Transverse colon (tissue), 4 donors: ENCODE measurements around the gene HMGCL. TPM values are rescaled to one million over a fixed set of nuclear protein-coding genes. Genes with fewer than 3 reads are reported as not detected.

Source experiments
- DNase-seq: peaks from one replicate; pipeline ENCODE4 v3.0.0-alpha.2; 2019
- H3K27ac ChIP-seq, 4 donors: fragments of 200-600 bp; sonication (generic); 2 replicates each; pipeline ENCODE4 v1.5.1; 2016 to 2018; ENCODE audit warnings: inconsistent platforms in 4 of 4
- H3K27me3 ChIP-seq: fragments of 200-600 bp; sonication (generic); 2 replicates; pipeline ENCODE4 v1.5.1; 2017; ENCODE audit warnings: inconsistent platforms
- H3K36me3 ChIP-seq, 4 donors: fragments of 200-600 bp; sonication (generic); 2 replicates each; pipeline ENCODE4 v1.5.1; 2017 to 2019; ENCODE audit warnings: inconsistent platforms in 4 of 4
- H3K4me1 ChIP-seq, 4 donors: fragments of 200-600 bp; sonication (generic); 2 replicates each; pipeline ENCODE4 v1.5.1; 2017 to 2020; ENCODE audit warnings: inconsistent platforms in 4 of 4
- H3K4me3 ChIP-seq, 4 donors: fragments of 200-600 bp; sonication (generic); 1 replicate in 1 of 4; 2 replicates in 3 of 4; pipeline versions ENCODE4 v1.5.1 to v1.6.1; 2017 to 2019; ENCODE audit warnings: inconsistent platforms in 4 of 4
- H3K9me3 ChIP-seq, 2 donors: fragments of 200-600 bp; sonication (generic); 2 replicates each; pipeline ENCODE4 v1.5.1; 2017 to 2019; ENCODE audit warnings: inconsistent platforms in 2 of 2
- EP300 ChIP-seq: sonication (generic); formaldehyde crosslinking; IDR thresholded peaks from one replicate; pipeline ENCODE4 v1.6.1; 2017; ENCODE audit warnings: antibody characterized with exemption, low read depth
- POLR2A ChIP-seq: fragments of 450-650 bp; IDR thresholded peaks from one replicate; pipeline ENCODE4 v1.6.1; 2016; ENCODE audit warnings: antibody characterized with exemption, mild to moderate bottlenecking, moderate library complexity
- POLR2AphosphoS5 ChIP-seq, 3 donors: sonication (generic); formaldehyde crosslinking; IDR thresholded peaks; one replicate each; pipeline ENCODE4 v1.6.1; 2016; ENCODE audit warnings: antibody characterized with exemption in 3 of 3
- WGBS, 2 donors: methylation state at CpG; one replicate each; pipeline ENCODE4 v1.1.5; 2018; ENCODE audit warnings: low coverage in 1 of 2; 5-methylcytosine and 5-hydroxymethylcytosine counted together
- in situ Hi-C, 4 donors: fragments of 200-750 bp; cut with MboI; loops; one replicate each; pipeline versions ENCODE4 v1.15.0 to v1.15.1; 2017; ENCODE audit warnings: low sequenced_read_pairs in 3 of 4, low pct_ligation_motif_present in 1 of 4, low pct_unique_long_range_greater_than_20kb in 1 of 4
- intact Hi-C: fragments of 100-400 bp; cut with DNase I; formaldehyde crosslinking; loops from one replicate; pipeline ENCODE4 v1.15.1; 2023; ENCODE audit warnings: low total_unique reads
- total RNA-seq, 4 donors: library from RNA; depleted of rRNA; stranded (reverse); fragments of >200 nt; gene quantifications; one replicate each; pipeline ENCODE4 v1.1.0, GENCODE V29; 2016
- TF ChIP-seq, protein P1 (sequence below), 5 experiments: fragments of 200-600 bp in 3 of 5; fragments of 450-650 bp in 2 of 5; sonication (generic) in 3 of 5; IDR thresholded peaks; 1 replicate in 2 of 5; 2 replicates in 3 of 5; pipeline ENCODE4 v1.5.1; 2016 to 2017; ENCODE audit warnings: antibody characterized with exemption in 5 of 5, inconsistent platforms in 3 of 5, mild to moderate bottlenecking in 2 of 5, moderate library complexity in 1 of 5

Gene HMGCL
- total RNA-seq, 4 donors from 2014 or later = 59.8 to 83.4 (median 60.7) TPM

DNA sequence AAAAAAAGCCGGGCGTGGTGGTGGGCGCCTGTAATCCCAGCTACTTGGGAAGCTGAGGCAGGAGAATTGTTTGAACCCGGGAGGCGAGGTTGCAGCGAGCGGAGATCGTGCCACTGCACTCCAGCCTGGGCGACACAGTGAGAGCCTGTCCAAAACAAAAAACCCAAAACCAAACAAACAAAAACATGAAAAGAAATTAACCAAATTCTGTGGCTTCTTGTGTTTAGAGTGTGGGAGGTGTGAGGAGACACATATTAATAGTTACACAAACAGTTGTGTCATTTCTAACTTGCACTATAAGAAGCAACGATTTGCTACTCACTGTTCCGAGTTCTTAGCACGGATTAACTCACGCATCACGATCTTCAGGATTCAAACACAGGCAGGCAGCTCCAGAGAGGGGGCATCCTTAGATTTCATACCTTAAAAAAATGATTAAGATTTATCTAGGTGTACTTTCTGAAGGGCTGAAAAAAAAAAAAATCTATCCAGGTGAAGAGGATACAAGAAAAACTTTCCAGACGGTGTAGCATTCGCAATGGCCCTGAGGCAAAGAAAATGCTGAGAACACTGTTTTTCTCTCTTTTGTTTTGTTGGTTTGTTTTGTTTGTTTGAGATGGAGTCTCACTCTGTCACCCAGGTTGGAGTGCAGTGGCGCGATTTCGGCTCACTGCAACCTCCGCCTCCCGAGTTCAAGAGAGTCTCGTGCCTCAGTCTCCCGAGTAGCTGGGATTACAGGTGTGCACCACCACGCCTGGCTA is 713 bp upstream of the HMGCL start:
- peak overlapping the region; percentile 19 to 91 (median 90) for H3K4me3 ChIP-seq
- WGBS, 2 donors = 65 to 72% methylated on average over 7 to 23 of the region's 24 CpGs
- peaks cover 0 to 14% (median 7%) of the 10 kb centered on the region in 4 donors for H3K4me1 ChIP-seq
- DNase-seq = no peak
- H3K27ac ChIP-seq = peak overlapping the region; percentile 90 to 96 (median 93)
- intact Hi-C loops (loop anchor here (1.0 kb wide), 1 partner anchor 37 kb away; no protein-coding TSS in a partner anchor), in situ Hi-C loops (no loop called here)
- TF ChIP-seq POLR2A = no peak
- no peak for TF ChIP-seq EP300
- TF ChIP-seq, protein P1, sequence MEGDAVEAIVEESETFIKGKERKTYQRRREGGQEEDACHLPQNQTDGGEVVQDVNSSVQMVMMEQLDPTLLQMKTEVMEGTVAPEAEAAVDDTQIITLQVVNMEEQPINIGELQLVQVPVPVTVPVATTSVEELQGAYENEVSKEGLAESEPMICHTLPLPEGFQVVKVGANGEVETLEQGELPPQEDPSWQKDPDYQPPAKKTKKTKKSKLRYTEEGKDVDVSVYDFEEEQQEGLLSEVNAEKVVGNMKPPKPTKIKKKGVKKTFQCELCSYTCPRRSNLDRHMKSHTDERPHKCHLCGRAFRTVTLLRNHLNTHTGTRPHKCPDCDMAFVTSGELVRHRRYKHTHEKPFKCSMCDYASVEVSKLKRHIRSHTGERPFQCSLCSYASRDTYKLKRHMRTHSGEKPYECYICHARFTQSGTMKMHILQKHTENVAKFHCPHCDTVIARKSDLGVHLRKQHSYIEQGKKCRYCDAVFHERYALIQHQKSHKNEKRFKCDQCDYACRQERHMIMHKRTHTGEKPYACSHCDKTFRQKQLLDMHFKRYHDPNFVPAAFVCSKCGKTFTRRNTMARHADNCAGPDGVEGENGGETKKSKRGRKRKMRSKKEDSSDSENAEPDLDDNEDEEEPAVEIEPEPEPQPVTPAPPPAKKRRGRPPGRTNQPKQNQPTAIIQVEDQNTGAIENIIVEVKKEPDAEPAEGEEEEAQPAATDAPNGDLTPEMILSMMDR (IDR thresholded peaks at IDR 0.05) = no peak
- no peak for TF ChIP-seq POLR2AphosphoS5 (IDR thresholded peaks at IDR 0.05)
- H3K9me3 ChIP-seq = no peaks in the 10 kb centered on the region
- no peaks in the 10 kb centered on the region for H3K27me3 ChIP-seq
- no peaks in the 10 kb centered on the region for H3K36me3 ChIP-seq

GRCh38 chr1:23824711-23825075 is 536 bp downstream of the HMGCL start:
- TF ChIP-seq, protein P1 (IDR thresholded peaks at IDR 0.05) = no peak
- TF ChIP-seq EP300 (no peak), POLR2AphosphoS5 (IDR thresholded peaks at IDR 0.05) (no peak), POLR2A (no peak)
- WGBS, 2 donors = 3 to 6% methylated on average over 8 of the region's 8 CpGs

GRCh38 chr1:23823767-23824166 is 1.5 kb downstream of the HMGCL start:
- in situ Hi-C loops (loop anchor here in 1 of 4 donors (25.0 kb wide), 1 partner anchor 89 kb away; the partner anchor contains the start of gene CNR2), intact Hi-C loops (no loop called here)
- no peak overlapping the region for H3K4me3 ChIP-seq
- H3K36me3 ChIP-seq = no peaks in the 10 kb centered on the region
- no peak for TF ChIP-seq EP300
- TF ChIP-seq, protein P1 (IDR thresholded peaks at IDR 0.05) = no peak
- TF ChIP-seq POLR2A = no peak
- no peak for TF ChIP-seq POLR2AphosphoS5 (IDR thresholded peaks at IDR 0.05)
- 89 to 100% methylated on average over 1 to 7 of the region's 7 CpGs for WGBS, 2 donors
- H3K9me3 ChIP-seq = no peaks in the 10 kb centered on the region
- DNase-seq = no peak
- no peaks in the 10 kb centered on the region for H3K27me3 ChIP-seq
- no peak overlapping the region for H3K27ac ChIP-seq
- H3K4me1 ChIP-seq = peaks cover 0 to 14% (median 7%) of the 10 kb centered on the region in 4 donors

More at GRCh38 chr1:23824711-23825075, 536 bp downstream of the HMGCL start:
- in situ Hi-C loops = loop anchor here in 1 of 4 donors (25.0 kb wide), 1 partner anchor 88 kb away; the partner anchor contains the start of gene CNR2
- H3K27ac ChIP-seq = peak overlapping the region; percentile 90 to 96 (median 93)
- H3K4me1 ChIP-seq = peaks cover 0 to 14% (median 7%) of the 10 kb centered on the region in 4 donors
- no peak for DNase-seq
- no peaks in the 10 kb centered on the region for H3K36me3 ChIP-seq
- H3K4me3 ChIP-seq = peak overlapping the region; percentile 89 to 100 (median 90)
- intact Hi-C loops = no loop called here
- no peaks in the 10 kb centered on the region for H3K9me3 ChIP-seq
- H3K27me3 ChIP-seq = no peaks in the 10 kb centered on the region

DNA sequence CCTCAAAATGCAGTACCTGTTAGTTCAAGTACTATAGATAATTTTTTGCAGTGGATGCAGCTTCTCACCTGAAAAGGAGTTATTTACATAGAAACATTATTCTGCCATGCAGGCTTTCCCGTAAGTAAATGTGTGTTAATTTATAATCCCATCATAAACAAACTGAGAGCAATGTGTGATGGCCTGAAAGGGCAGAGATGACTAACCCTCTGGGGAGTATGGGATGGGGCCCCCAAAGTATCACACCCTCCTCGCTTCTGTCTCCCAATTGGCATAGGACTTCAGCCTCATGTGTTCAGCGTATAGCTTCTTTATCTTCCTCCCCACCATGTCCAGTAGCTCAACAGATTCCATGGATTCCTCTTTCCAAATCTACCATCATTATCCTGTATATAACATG is 7.6 kb downstream of the HMGCL start:
- Histone ChIP-seq H3K36me3 (peaks cover 0 to 46% (median 16%) of the 10 kb centered on the region in 4 donors), H3K27me3 (no peaks in the 10 kb centered on the region), H3K27ac (no peak overlapping the region), H3K4me3 (no peak overlapping the region), H3K9me3 (no peaks in the 10 kb centered on the region), H3K4me1 (no peaks in the 10 kb centered on the region)
- intact Hi-C loops (no loop called here), in situ Hi-C loops (loop anchor here in 1 of 4 donors (25.0 kb wide), 1 partner anchor 95 kb away; the partner anchor contains the start of gene CNR2)
- WGBS, 2 donors = 67 to 69% methylated on average over 3 of the region's 3 CpGs
- TF ChIP-seq, protein P1 (IDR thresholded peaks at IDR 0.05) = no peak
- TF ChIP-seq POLR2A = no peak
- TF ChIP-seq POLR2AphosphoS5 (IDR thresholded peaks at IDR 0.05) = no peak
- DNase-seq = no peak
